HFFc6 (cell line): Measurements from ENCODE around the gene PXYLP1. TPM values are rescaled to one million over a fixed set of nuclear protein-coding genes. Genes with fewer than 3 reads are reported as not detected.

ENCODE experiments used
- DNase-seq: peaks from one replicate; pipeline ENCODE4 v3.0.0-alpha.2; 2018
- H3K27ac Mint-ChIP-seq: 2 replicates; pipeline ENCODE4 v1.8.0; 2020; ENCODE audit warnings: mild to moderate bottlenecking, mixed read lengths
- H3K27me3 Mint-ChIP-seq: 2 replicates; pipeline ENCODE4 v1.8.0; 2021; ENCODE audit warnings: mild to moderate bottlenecking, moderate library complexity, mixed read lengths; ENCODE audit not compliant: insufficient read depth
- H3K36me3 Mint-ChIP-seq: 2 replicates; pipeline ENCODE4 v1.8.0; 2021; ENCODE audit warnings: low read depth, mixed read lengths
- H3K4me1 Mint-ChIP-seq: 2 replicates; pipeline ENCODE4 v1.8.0; 2020; ENCODE audit warnings: low read depth, mixed read lengths
- H3K4me3 Mint-ChIP-seq: 2 replicates; pipeline ENCODE4 v1.8.0; 2020; ENCODE audit warnings: mild to moderate bottlenecking, moderate library complexity, mixed read lengths
- H3K9me3 Mint-ChIP-seq: 2 replicates; pipeline ENCODE4 v1.8.0; 2020; ENCODE audit warnings: mild to moderate bottlenecking, mixed read lengths
- total RNA-seq, 6 experiments: library from RNA; stranded (reverse); fragmentation: NEBNext Ultra II Directional; extraction: Animal tissue kit (Norgen Biotek cat#: 25700); gene quantifications; 2 replicates in 1 of 6; 3 replicates in 5 of 6; pipeline ENCODE4 v1.2.3, GENCODE V29; 2021
- TF ChIP-seq, protein P1 (sequence below): fragments of 200-600 bp; sonication (generic); IDR thresholded peaks from 2 replicates; pipeline ENCODE4 v1.5.0; 2021; ENCODE audit warnings: antibody characterized with exemption, mild to moderate bottlenecking

PXYLP1 gene
- total RNA-seq, 6 experiments from 2014 or later = 4.5 to 5.4 (median 4.6) TPM

DNA sequence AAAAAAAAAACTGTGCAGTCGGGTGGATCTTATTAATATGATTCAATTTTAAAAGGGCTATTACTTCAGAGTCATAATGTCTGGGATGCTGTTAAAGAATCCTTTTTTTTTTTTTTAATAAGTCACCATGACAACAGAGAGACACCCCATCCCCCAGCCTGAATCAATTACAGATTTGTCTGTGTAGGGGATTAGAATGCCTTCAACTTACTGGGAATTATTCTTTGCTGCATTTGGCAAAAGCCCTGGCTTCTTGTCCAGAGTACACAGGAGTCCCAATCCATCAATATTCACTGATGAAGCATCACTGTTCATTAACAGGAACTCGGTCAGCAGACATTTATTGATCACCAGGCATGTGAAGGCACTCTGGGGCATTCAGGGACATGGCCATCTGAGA is 12.7 kb upstream of the PXYLP1 start:
- Mint-ChIP-seq H3K9me3 (peaks cover 16% of the 10 kb centered on the region), H3K4me3 (no peak overlapping the region)

DNA sequence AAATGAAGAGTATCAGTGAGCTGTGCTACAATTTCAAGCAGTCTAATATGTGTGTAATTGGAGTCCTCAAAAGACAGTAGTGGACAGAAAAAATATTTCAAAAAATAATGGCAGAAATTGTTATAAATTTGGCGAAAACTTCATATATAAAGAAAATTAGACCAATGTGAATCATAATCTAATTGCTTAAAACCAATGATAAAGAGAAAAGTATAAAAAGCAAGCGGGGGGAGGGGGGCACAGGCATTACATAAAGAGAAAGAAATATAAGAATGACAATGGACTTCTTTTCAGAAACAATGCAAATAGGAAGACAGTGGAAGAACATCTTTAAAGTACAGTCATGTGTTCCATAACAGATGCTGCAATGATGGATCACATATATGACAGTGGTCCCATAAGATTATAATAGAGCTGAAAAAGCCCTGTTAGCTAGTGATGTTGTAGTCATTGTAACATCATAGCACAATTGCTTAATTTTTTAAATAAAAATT is 7.9 kb upstream of the PXYLP1 start:
- peaks cover 14% of the 10 kb centered on the region for H3K27me3 Mint-ChIP-seq
- H3K4me3 Mint-ChIP-seq = no peak overlapping the region
- DNase-seq = no peak
- no peaks in the 10 kb centered on the region for H3K4me1 Mint-ChIP-seq
- H3K9me3 Mint-ChIP-seq = peaks cover 24% of the 10 kb centered on the region
- peaks cover 7% of the 10 kb centered on the region for H3K36me3 Mint-ChIP-seq
- H3K27ac Mint-ChIP-seq = no peak overlapping the region
- TF ChIP-seq, protein P1, sequence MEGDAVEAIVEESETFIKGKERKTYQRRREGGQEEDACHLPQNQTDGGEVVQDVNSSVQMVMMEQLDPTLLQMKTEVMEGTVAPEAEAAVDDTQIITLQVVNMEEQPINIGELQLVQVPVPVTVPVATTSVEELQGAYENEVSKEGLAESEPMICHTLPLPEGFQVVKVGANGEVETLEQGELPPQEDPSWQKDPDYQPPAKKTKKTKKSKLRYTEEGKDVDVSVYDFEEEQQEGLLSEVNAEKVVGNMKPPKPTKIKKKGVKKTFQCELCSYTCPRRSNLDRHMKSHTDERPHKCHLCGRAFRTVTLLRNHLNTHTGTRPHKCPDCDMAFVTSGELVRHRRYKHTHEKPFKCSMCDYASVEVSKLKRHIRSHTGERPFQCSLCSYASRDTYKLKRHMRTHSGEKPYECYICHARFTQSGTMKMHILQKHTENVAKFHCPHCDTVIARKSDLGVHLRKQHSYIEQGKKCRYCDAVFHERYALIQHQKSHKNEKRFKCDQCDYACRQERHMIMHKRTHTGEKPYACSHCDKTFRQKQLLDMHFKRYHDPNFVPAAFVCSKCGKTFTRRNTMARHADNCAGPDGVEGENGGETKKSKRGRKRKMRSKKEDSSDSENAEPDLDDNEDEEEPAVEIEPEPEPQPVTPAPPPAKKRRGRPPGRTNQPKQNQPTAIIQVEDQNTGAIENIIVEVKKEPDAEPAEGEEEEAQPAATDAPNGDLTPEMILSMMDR = no peak

More for the DNA sequence above, 12.7 kb upstream of the PXYLP1 start:
- H3K4me1 Mint-ChIP-seq = no peaks in the 10 kb centered on the region
- H3K36me3 Mint-ChIP-seq = peaks cover 7% of the 10 kb centered on the region; the same call in 1 of the 2 replicates
- TF ChIP-seq, protein P1 = no peak
- H3K27me3 Mint-ChIP-seq = peaks cover 18% of the 10 kb centered on the region
- DNase-seq = no peak
- H3K27ac Mint-ChIP-seq = no peak overlapping the region

DNA sequence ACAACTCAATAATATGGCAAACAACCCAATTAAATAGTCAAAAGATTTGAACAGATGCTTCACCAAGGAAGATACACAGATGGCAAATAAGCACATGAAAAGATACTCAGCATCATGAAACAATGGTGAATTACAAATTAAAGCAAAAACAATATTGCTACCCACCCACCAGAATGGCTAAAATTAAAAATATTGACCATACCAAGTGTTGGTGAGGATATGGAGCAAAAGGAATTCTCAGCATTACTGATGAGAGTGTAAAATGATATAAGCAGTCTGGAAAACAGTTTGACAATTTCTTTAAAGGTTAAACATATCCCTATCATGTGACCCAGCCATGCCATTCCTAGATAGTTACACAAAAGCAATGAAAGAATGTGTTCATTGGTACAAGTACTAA is 5.7 kb upstream of the PXYLP1 start:
- H3K4me3 Mint-ChIP-seq = no peak overlapping the region
- H3K9me3 Mint-ChIP-seq = peaks cover 24% of the 10 kb centered on the region
- no peak for DNase-seq
- H3K36me3 Mint-ChIP-seq = peaks cover 7% of the 10 kb centered on the region
- H3K27me3 Mint-ChIP-seq = peaks cover 20% of the 10 kb centered on the region
- TF ChIP-seq, protein P1 = no peak
- peaks cover 11% of the 10 kb centered on the region for H3K4me1 Mint-ChIP-seq
- H3K27ac Mint-ChIP-seq = no peak overlapping the region

DNA sequence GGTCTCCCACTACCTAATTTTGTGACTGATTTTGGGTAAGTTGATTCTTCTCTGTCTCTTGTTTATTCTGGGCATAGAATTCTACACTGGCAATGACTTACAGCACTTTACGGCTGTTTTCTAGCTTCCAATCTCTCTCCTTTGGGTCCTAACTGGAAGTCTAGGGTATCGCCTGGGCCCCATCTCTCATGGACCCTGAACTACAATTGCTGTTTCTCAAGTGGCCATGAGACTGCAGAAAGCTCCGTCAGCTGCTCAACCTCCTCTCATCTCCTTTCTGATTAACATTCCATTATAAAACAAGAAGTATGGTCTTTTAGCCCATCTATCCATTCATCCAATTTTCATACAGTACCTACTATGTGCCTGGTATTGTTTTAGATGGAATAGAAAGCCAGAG is 4.4 kb upstream of the PXYLP1 start:
- peaks cover 12% of the 10 kb centered on the region for H3K27me3 Mint-ChIP-seq
- no peak for DNase-seq
- peaks cover 24% of the 10 kb centered on the region for H3K9me3 Mint-ChIP-seq
- H3K4me3 Mint-ChIP-seq = no peak overlapping the region
- peaks cover 14% of the 10 kb centered on the region for H3K4me1 Mint-ChIP-seq
- TF ChIP-seq, protein P1 = no peak
- H3K27ac Mint-ChIP-seq = no peak overlapping the region
- H3K36me3 Mint-ChIP-seq = peaks cover 7% of the 10 kb centered on the region

DNA sequence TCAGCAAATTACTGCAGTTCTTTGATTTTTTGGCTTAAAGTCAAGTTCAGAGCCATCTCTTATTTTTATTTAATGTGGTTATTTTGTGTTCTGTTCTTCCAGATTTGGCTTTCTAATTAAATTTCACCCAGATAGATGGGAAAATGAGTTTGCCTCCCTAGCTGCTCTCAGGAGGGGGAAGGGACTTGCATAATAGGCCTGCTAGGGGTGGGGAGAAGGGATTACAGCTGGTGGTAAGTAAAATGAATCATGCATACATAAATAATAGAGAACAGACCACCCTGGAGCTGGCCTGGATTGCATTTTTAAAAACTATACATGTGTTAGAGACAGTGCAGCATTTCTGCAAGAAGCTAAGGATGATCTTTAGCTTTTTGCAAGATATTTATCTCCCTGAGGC is 3.9 kb upstream of the PXYLP1 start:
- TF ChIP-seq, protein P1 = no peak
- Mint-ChIP-seq H3K36me3 (peaks cover 7% of the 10 kb centered on the region), H3K9me3 (peaks cover 19% of the 10 kb centered on the region), H3K27ac (no peak overlapping the region), H3K4me1 (peaks cover 18% of the 10 kb centered on the region), H3K4me3 (no peak overlapping the region), H3K27me3 (peaks cover 10% of the 10 kb centered on the region)
- no peak for DNase-seq

DNA sequence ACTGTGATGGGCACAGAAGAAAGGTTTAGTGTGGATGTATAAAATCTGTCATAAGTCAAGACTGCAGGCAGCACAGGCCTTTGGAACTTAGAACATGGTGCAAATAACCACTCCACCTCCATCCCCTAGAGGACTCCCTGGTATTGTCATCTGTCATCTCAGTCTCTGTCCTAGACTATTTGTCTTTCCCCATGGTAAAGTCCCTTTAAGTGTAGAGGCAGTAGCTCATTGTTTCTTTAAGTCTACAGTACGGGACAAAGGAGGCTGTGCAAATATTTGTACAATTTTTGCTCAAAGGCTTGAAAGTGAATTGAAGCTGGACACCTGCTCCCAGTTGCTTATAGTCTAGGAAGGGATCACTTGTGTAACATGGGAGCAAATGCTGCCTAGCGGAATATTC is 3.2 kb upstream of the PXYLP1 start:
- no peak for DNase-seq
- TF ChIP-seq, protein P1 = no peak
- peaks cover 13% of the 10 kb centered on the region for H3K9me3 Mint-ChIP-seq
- peaks cover 10% of the 10 kb centered on the region for H3K27me3 Mint-ChIP-seq
- H3K4me1 Mint-ChIP-seq = peaks cover 19% of the 10 kb centered on the region
- H3K4me3 Mint-ChIP-seq = no peak overlapping the region
- H3K36me3 Mint-ChIP-seq = peaks cover 4% of the 10 kb centered on the region
- no peak overlapping the region for H3K27ac Mint-ChIP-seq
